H7 (cell line): ENCODE results near the gene SRSF10. TPM values are rescaled to one million over a fixed set of nuclear protein-coding genes. Genes with fewer than 3 reads are reported as not detected.
A peak's percentile ranks its signal among the peaks of the same experiment; 100 is the strongest.
"Not testable (repeated sequence)": the region's sequence is repeated elsewhere in the genome, so short reads cannot be mapped to it uniquely, and the experiment has no call there.

Source experiments
- DNase-seq: peaks from one replicate; pipeline ENCODE4 v3.0.0; 2012
- H3K27me3 ChIP-seq: 2 replicates; pipeline ENCODE4 v1.6.0; 2011; ENCODE audit warnings: mild to moderate bottlenecking, low read length; ENCODE audit not compliant: control insufficient read depth, insufficient read depth
- H3K36me3 ChIP-seq: replicated peaks from 2 replicates; pipeline ENCODE4 v1.5.1; 2011; ENCODE audit warnings: low read length; ENCODE audit not compliant: control insufficient read depth, insufficient read depth
- H3K4me3 ChIP-seq: 2 replicates; pipeline ENCODE4 v1.5.1; 2011; ENCODE audit warnings: low read depth, mild to moderate bottlenecking, control low read depth, low read length, moderate library complexity; ENCODE audit not compliant: insufficient read depth
- total RNA-seq: library from RNA; depleted of rRNA; stranded (reverse); fragments of >200 nt; shearing (Covaris generic); gene quantifications from 2 replicates; pipeline ENCODE4 v1.2.3, GENCODE V29; 2014

The SRSF10 gene
- total RNA-seq, 1 experiment from 2014 or later: 82.8 TPM

DNA sequence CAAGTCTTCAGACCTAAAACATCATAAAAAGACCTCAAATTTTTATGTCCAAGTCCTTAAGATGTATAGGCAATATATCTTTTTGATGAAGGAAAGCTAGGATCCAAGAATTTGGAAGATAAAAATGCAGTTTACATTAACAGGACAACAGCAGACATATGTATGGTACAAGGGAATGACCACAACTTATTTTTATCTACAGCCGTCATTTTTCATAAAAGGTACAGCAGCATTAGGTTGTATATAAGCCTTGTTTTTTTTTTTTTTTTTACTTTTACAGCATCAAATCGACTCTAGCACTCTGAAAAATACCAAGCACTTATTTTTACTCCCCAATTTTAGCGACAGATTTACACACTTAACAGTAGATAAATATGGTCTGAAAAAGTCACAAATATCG is 1.3 kb downstream of the SRSF10 start:
- H3K27me3 ChIP-seq: no peaks in the 10 kb centered on the region
- H3K36me3 ChIP-seq: peaks cover 4% of the 10 kb centered on the region
- no peak for DNase-seq
- peak overlapping the region; percentile 100 for H3K4me3 ChIP-seq

GRCh38 chr1:23977854-23978191 is 2.3 kb downstream of the SRSF10 start:
- Histone ChIP-seq H3K36me3 (peaks cover 6% of the 10 kb centered on the region), H3K4me3 (no peak overlapping the region), H3K27me3 (no peaks in the 10 kb centered on the region)
- no peak for DNase-seq

- H3K36me3 ChIP-seq: peaks cover 6% of the 10 kb centered on the region
- no peak overlapping the region for H3K4me3 ChIP-seq
- H3K27me3 ChIP-seq: no peaks in the 10 kb centered on the region
- no peak for DNase-seq
These were observed 2.8 kb downstream of the SRSF10 start for GRCh38 chr1:23977187-23977853.

GRCh38 chr1:23967871-23968270 is 12.3 kb downstream of the SRSF10 start:
- H3K36me3 ChIP-seq: peaks cover 15% of the 10 kb centered on the region
- H3K4me3 ChIP-seq: no peak overlapping the region
- H3K27me3 ChIP-seq: no peaks in the 10 kb centered on the region
- DNase-seq: no peak

- no peaks in the 10 kb centered on the region for H3K27me3 ChIP-seq
- no peak overlapping the region for H3K4me3 ChIP-seq
- H3K36me3 ChIP-seq: peaks cover 15% of the 10 kb centered on the region
- DNase-seq: no peak
These were observed 13.1 kb downstream of the SRSF10 start for GRCh38 chr1:23966973-23967493.

DNA sequence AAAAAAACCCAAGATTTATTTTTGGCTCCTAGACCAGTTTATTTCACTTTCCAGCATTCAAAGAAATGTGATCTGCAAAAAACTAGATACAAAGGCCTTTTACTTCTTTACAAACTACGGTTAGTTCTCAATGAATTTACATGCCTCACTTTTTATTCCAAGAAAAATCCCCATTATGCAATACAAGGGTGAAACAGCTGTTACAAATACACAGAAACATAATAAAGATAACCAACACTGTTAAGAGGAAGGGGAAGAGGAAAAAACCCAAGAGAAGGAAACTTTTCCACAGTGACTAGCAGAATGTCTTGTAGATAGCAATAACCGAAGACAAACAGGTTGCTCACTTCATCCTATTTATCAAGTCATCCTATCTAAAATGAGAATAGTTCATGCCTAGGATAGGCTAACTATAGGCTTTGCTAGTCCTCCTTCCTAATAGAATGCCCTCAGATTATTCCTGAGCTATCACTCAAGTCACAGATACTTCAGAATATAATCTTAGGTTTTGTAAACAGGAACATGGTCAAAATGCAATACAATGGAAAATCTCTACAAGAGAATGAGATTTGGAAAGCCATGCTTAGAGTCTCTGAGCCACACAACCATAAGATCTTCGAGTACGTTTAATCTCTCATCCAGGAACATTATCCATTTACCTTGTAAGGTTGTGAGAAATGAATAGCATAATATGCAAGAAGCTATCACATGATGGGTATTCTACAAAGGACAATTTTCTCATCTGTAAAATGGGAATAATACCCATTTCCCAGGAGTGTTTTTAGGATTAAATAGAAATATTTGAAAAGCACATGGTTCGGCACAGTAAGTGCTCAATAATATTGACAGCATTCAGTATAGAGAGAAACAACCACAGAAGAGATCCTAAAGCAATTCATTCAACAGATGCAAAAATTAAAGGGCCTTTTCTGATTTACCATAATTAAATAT is 15.1 kb downstream of the SRSF10 start:
- no peaks in the 10 kb centered on the region for H3K27me3 ChIP-seq
- peaks cover 10% of the 10 kb centered on the region for H3K36me3 ChIP-seq
- DNase-seq: no peak
- no peak overlapping the region for H3K4me3 ChIP-seq

DNA sequence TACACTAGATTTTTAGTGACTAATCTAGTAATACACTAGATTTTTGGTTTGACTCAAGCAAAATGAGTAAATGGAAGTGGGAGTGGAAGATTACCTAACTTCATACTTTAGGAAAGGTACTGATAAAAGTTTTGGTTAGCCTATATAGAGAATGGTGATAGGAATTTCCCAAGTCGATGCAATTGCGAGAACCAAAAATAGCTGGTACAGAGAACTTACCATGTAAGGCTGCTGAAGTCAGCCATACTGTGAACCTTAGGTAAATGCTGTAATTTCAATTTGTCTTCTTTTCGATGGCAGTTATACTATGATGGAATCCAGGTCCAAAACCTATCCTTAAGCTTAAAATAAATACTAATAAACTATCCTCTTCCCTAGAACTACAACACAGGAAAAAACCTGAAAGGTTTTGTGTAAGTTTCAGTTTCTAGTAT is 15.9 kb downstream of the SRSF10 start:
- H3K27me3 ChIP-seq: no peaks in the 10 kb centered on the region
- no peak for DNase-seq
- peaks cover 10% of the 10 kb centered on the region for H3K36me3 ChIP-seq
- no peak overlapping the region for H3K4me3 ChIP-seq

DNA sequence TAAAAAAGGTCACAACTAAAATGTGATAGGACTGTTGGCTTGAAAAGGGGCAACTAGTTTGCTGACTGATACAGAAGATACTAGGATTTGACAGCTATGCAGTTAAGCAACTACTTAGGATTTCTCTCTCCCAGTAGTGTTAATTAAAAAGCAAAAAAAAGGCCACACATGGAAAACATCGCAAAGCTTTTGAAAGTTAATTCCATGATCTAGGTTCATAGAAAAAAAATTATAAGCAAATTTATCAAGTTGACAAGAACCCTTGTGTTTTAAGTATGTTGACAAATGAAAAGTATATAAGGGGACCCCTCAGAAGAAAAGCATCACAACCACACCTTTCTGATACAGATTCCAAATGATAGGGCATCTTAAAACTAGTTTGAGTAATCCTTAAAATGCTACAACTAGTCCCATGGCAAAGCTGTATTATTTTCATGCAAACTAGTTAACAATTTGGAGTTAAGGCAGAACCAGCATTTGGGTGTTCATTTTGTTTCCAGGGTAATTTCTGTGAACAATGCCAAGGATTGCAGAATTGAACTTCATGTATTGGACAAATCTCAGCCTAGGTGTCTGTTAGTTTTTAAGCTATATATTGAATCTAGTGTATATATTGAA is 16.4 kb downstream of the SRSF10 start:
- Histone ChIP-seq H3K4me3 (no peak overlapping the region), H3K36me3 (peaks cover 10% of the 10 kb centered on the region), H3K27me3 (no peaks in the 10 kb centered on the region)
- no peak for DNase-seq

GRCh38 chr1:23960291-23961020 is 19.7 kb downstream of the SRSF10 start:
- Histone ChIP-seq H3K36me3 (peaks cover 1% of the 10 kb centered on the region), H3K27me3 (no peaks in the 10 kb centered on the region), H3K4me3 (peak overlapping the region; percentile 85)
- no peak for DNase-seq

DNA sequence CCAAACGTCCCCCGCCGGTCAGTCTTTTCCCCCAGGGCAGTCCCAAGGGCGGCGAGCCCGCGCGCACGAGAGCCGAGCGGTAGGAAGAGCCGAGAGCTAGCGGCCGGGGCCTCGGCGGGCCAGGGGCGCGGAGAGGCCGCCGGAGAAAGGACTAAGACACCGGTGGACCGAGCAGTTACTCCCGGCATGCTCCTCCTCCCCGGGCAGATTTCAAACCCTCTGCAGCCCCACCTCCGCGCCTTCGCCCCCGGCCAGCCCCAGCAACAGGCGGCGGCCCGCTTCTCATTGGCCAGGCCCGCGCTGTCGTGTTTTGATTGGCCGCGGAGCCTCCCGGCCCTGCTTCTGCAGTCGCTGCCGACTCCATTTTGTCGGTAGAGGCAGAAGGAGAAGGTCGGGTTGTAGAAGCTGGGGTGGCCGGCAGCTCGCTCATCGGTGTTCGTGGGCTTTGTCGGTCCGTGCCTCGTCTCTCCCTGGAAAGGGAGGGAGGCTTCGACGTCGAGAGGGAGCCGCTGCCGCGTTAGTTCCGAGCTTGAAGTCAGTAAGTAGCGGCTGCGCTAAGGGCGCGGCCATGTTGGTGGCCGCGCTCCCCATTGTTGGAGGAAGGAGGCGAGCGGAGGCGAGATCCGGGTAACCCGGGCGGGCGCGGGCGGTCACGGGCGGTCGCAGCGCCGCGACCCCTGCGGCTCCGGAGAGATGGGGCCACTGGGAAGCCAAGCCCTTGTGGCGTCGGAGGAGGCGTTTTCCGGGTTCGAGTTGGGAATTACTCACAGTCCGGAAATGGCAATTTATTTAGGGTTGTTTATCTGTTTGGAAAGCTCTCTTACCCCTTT is 20.5 kb downstream of the SRSF10 start, which contains the start of gene PNRC2:
PNRC2 (plus strand) TSS at position 368 of the 830 bp plus-strand sequence. CDS start 1,630 bp downstream, outside the sequence.
- Histone ChIP-seq H3K4me3 (peak within 1 kb of the TSS; percentile 85), H3K36me3 (peaks cover 1% of the 10 kb centered on the region), H3K27me3 (no peaks in the 10 kb centered on the region)
- DNase-seq: peak; percentile 99

DNA sequence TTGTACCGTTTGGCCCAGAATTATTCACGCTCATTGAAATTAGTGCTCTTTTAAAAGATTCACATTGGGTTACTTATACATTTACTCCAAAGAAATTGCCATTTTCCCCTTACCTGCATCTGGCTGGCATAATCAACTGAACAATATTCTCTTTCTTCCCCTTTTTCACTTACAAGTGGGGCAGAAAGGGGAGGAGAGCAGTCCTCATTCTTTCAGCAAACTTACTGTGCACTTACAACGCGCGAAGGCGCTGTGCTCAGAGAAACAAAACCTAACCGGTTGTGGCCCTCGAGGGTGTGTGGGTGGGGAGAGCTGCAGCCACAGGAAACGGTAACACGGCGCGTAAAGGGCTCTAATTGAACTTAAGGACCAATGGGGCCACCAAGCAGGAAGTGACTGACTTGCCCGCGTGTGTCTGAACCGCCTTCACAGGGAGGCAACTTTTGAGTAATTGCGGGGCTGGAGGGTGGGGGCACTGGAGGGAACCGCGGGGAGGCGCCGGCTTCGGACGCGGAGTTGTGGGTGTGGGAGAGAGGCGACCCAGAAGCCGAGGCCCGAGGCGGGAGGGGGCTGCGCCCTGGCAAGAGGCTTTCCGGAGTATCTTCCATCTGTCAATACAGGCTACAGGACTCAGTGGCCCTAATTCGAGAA is 21.2 kb downstream of the SRSF10 start:
- H3K4me3 ChIP-seq: peak overlapping the region; percentile 85
- H3K27me3 ChIP-seq: no peaks in the 10 kb centered on the region
- H3K36me3 ChIP-seq: peaks cover 1% of the 10 kb centered on the region
- DNase-seq: peak; percentile 85

GRCh38 chr1:23958040-23958809 is 21.9 kb downstream of the SRSF10 start:
- not testable (repeated sequence) for DNase-seq, H3K36me3 ChIP-seq, H3K27me3 ChIP-seq
- H3K4me3 ChIP-seq: peak overlapping the region; percentile 85
